GM18867 (cell line): ENCODE measurements around the gene SUCO.
"Not testable (repeated sequence)": the region's sequence is repeated elsewhere in the genome, so short reads cannot be mapped to it uniquely, and the experiment has no call there.

ENCODE experiments used
- ATAC-seq: cut with Tn5 transposase; IDR thresholded peaks from one replicate; pipeline ENCODE4 v1.9.1; 2021; ENCODE audit warnings: mild to moderate bottlenecking, moderate library complexity; ENCODE audit not compliant: unreplicated experiment

Gene SUCO

GRCh38 chr1:172532700-172533512 is at the start of gene SUCO:
Gene SUCO (plus strand): TSS chr1:172533150. CDS start chr1:172533436, 286 bp downstream.
- peak; percentile 87 for ATAC-seq

GRCh38 chr1:172483448-172483847 is 49.5 kb upstream of the SUCO start:
- ATAC-seq, result no peak

- ATAC-seq, result no peak
Measured at GRCh38 chr1:172484252-172484651, 48.7 kb upstream of the SUCO start.

- no peak for ATAC-seq
Measured at GRCh38 chr1:172485626-172486025, 47.3 kb upstream of the SUCO start.

- ATAC-seq, result no peak
Measured at GRCh38 chr1:172486805-172487454, 46.0 kb upstream of the SUCO start.

GRCh38 chr1:172487550-172487949 is 45.4 kb upstream of the SUCO start:
- no peak for ATAC-seq

GRCh38 chr1:172488393-172488792 is 44.6 kb upstream of the SUCO start:
- no peak for ATAC-seq

GRCh38 chr1:172489847-172490246 is 43.1 kb upstream of the SUCO start:
- ATAC-seq, result no peak

GRCh38 chr1:172492421-172492820 is 40.5 kb upstream of the SUCO start:
- no peak for ATAC-seq

GRCh38 chr1:172494166-172494565 is 38.8 kb upstream of the SUCO start:
- ATAC-seq, result no peak

GRCh38 chr1:172496127-172496526 is 36.8 kb upstream of the SUCO start:
- ATAC-seq, result not testable (repeated sequence)

- ATAC-seq, result no peak
Measured at GRCh38 chr1:172496678-172497077, 36.3 kb upstream of the SUCO start.

GRCh38 chr1:172497230-172497629 is 35.7 kb upstream of the SUCO start:
- ATAC-seq, result no peak

- no peak for ATAC-seq
Measured at GRCh38 chr1:172498857-172499256, 34.1 kb upstream of the SUCO start.

- no peak for ATAC-seq
Measured at GRCh38 chr1:172499636-172500141, 33.3 kb upstream of the SUCO start.

- no peak for ATAC-seq
Measured at GRCh38 chr1:172500207-172500606, 32.7 kb upstream of the SUCO start.

- ATAC-seq, result no peak
Measured at GRCh38 chr1:172507741-172508140, 25.2 kb upstream of the SUCO start.

GRCh38 chr1:172510479-172510878 is 22.5 kb upstream of the SUCO start:
- no peak for ATAC-seq

- no peak for ATAC-seq
Measured at GRCh38 chr1:172512591-172512990, 20.4 kb upstream of the SUCO start.

- no peak for ATAC-seq
Measured at GRCh38 chr1:172513479-172513878, 19.5 kb upstream of the SUCO start.

GRCh38 chr1:172514108-172514507 is 18.8 kb upstream of the SUCO start:
- ATAC-seq, result no peak

- no peak for ATAC-seq
Measured at GRCh38 chr1:172515436-172515835, 17.5 kb upstream of the SUCO start.
